ENCODE measurements around the gene MEG3.

DNA sequence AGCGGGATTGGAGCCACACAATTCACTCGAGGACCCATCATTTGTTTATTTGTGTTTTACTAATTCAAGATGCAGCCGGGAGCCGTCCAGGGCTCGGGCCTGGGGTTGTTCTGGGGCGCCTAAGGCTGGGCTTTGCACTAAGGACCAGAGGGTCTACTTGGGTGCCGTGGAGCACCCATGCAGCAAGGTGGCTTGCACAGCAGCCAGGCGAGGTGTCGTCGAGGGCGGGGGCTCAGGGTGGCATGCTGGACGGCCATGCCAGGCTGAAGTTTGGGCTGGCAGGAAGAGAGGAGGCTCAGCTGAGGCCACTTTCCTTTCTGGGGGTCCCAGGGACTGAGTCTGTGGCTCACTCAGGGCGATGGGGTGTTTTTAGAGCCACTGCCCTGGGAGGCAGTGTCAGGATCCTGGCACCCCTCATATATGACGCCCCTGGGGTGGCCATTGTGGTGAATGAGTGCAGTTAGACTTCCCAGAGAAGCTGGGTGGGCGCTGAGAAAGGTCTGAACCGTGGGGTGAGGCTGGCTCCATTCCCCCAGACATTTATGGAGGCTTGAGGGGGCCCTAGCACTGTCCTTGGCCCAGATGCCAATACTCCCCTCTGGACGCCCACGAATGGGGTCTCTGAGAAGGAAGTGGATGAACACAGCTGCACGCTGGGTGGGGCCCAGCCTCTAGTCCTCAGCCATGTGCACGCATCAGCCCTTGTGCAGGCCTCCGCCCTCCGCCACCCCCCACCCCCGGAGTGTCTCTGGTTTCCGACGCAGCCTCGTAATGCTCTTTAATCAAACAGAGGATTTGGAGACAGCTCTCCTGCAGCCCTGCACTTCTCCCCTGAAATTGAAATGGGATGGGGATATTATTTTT is 11.3 kb downstream of the MEG3 start:
- TF ChIP-seq CTCF (IDR thresholded peaks at IDR 0.05), result no peak
- TF ChIP-seq POLR2AphosphoS5 (IDR thresholded peaks at IDR 0.05; ENCODE audit: low read depth, low read length), result no peak

Data from Panc1 (cell line).